Ishikawa (cell line): ENCODE results near the gene DPF1.

Experiments used
- CEBPB ChIP-seq: IDR thresholded peaks from 2 replicates; pipeline ENCODE4 v1.6.1; 2012
- CREB1 ChIP-seq: IDR thresholded peaks from 2 replicates; pipeline ENCODE4 v1.6.1; 2012; ENCODE audit warnings: low read depth
- EGR1 ChIP-seq: IDR thresholded peaks from 2 replicates; pipeline ENCODE4 v1.6.1; 2012
- EP300 ChIP-seq: IDR thresholded peaks from 2 replicates; pipeline ENCODE4 v1.6.1; 2012; ENCODE audit warnings: borderline replicate concordance
- NFIC ChIP-seq: IDR thresholded peaks from 2 replicates; pipeline ENCODE4 v1.6.1; 2012
- RAD21 ChIP-seq: IDR thresholded peaks from 2 replicates; pipeline ENCODE4 v1.6.1; 2012; ENCODE audit warnings: low read depth
- TAF1 ChIP-seq: IDR thresholded peaks from 2 replicates; pipeline ENCODE4 v1.6.1; 2012; ENCODE audit warnings: low read depth, mild to moderate bottlenecking
- TCF12 ChIP-seq: IDR thresholded peaks from 2 replicates; pipeline ENCODE4 v1.6.1; 2012; ENCODE audit warnings: low read depth
- TEAD4 ChIP-seq: IDR thresholded peaks from 2 replicates; pipeline ENCODE4 v1.6.1; 2012
- YY1 ChIP-seq: IDR thresholded peaks from 2 replicates; pipeline ENCODE4 v1.6.1; 2012; ENCODE audit warnings: low read depth
- ZBTB7A ChIP-seq: IDR thresholded peaks from 2 replicates; pipeline ENCODE4 v1.6.1; 2012; ENCODE audit warnings: low read depth

DNA sequence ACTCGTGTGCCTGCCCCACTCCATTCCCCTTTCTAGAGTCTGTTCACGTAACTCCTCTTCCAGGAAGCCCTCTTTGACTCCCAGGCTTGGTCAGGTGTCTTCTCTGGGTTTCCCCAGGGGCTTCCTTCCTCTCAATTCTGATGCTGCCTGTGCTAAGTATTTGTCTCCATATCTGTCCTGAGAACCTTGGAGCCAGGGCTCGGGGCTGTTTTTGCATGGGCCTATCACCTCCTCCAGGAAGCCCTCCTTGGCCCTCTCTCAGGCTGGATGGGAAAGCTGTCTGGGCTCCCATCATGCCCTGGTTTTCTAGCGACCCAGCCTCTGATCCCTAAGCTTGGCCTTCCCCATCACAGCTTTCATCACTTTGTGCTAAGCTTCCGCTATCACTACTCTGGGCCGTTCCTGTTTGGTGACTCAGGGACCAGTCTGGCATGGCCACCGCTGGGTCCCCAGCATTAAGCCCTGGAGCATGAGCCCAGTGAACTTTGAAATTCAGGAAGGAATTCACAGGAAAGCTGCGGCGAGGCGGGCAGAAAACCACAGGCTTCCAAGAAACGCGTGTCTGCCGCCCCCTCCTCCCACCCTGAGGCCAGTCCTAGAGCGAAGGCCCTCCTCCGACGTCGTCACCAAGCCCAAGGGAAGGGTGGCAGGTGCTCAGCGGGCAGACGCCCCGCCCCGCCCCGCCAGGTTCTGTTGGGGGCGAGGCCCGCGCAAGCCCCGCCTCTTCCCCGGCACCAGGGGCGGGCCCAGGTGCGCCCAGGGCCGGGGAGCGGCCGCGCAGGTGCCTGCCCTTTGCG, 39.9 kb upstream of the DPF1 start:
- TF ChIP-seq CREB1 (no peak), TCF12 (0 out of 2 replicates have a peak, but pooled peaks have one; percentile 10), TAF1 (no peak), RAD21 (no peak), YY1 (no peak), EGR1 (peak; percentile 51; the same call in 1 of the 2 replicates), NFIC (no peak), TEAD4 (peak; percentile 40; the same call in 1 of the 2 replicates), ZBTB7A (no peak), CEBPB (no peak), EP300 (no peak)
